HepG2 (cell line): ENCODE results near the gene NDUFB8. TPM values are rescaled to one million over a fixed set of nuclear protein-coding genes. Genes with fewer than 3 reads are reported as not detected.

ENCODE experiments used
- FOXA1 ChIP-seq, 2 experiments: fragments of 450-650 bp in 1 of 2; sonication (generic) in 1 of 2; formaldehyde crosslinking in 1 of 2; IDR thresholded peaks; 2 replicates each; pipeline versions ENCODE4 v1.4.0 to v1.6.1; 2016 to 2020; ENCODE audit warnings: missing genetic modification reagents in 1 of 2
- HOXA5 ChIP-seq: sonication (generic); formaldehyde crosslinking; IDR thresholded peaks from 2 replicates; pipeline ENCODE4 v1.4.0; 2020; ENCODE audit warnings: missing genetic modification reagents
- MYNN ChIP-seq: sonication (generic); formaldehyde crosslinking; IDR thresholded peaks from 2 replicates; pipeline ENCODE4 v1.4.0; 2020; ENCODE audit warnings: mild to moderate bottlenecking, low read depth, missing genetic modification reagents
- ZBTB25 ChIP-seq: IDR thresholded peaks from 2 replicates; pipeline ENCODE4 v1.6.1; 2018; ENCODE audit warnings: missing genetic modification reagents
- ZBTB37 ChIP-seq: sonication (generic); formaldehyde crosslinking; IDR thresholded peaks from 2 replicates; pipeline ENCODE4 v1.4.0; 2020; ENCODE audit warnings: mild to moderate bottlenecking, missing genetic modification reagents
- ZNF276 ChIP-seq: sonication (generic); formaldehyde crosslinking; IDR thresholded peaks from 2 replicates; pipeline ENCODE4 v1.4.0; 2020; ENCODE audit warnings: mild to moderate bottlenecking, low read depth, missing genetic modification reagents
- ZNF33A ChIP-seq: sonication (generic); formaldehyde crosslinking; IDR thresholded peaks from 2 replicates; pipeline ENCODE4 v1.5.1; 2020; ENCODE audit warnings: missing genetic modification reagents, mild to moderate bottlenecking, moderate library complexity, borderline replicate concordance
- ZXDC ChIP-seq: sonication (generic); formaldehyde crosslinking; IDR thresholded peaks from 2 replicates; pipeline ENCODE4 v1.5.0; 2020; ENCODE audit warnings: mild to moderate bottlenecking, missing genetic modification reagents
- polyA plus RNA-seq, 8 experiments: library from polyadenylated mRNA; depleted of rRNA in 3 of 8; stranded (reverse) in 7 of 8; unstranded in 1 of 8; fragments of >200 nt; fragmentation: Illumina TruSeq in 4 of 8; extraction: Trizol in 4 of 8; gene quantifications; 2 replicates each; pipeline versions ENCODE4 v1.2.1 to v1.2.3, GENCODE V29; 2011 to 2016; ENCODE audit warnings: low read depth in 4 of 8, missing spikeins in 1 of 8, mixed read lengths in 1 of 8; ENCODE audit not compliant: insufficient read depth in 1 of 8
- total RNA-seq, 5 experiments: library from RNA; depleted of rRNA; stranded (reverse); fragments of >200 nt; fragmentation: Illumina TruSeq; extraction: Trizol; gene quantifications; 2 replicates each; pipeline ENCODE4 v1.2.3, GENCODE V29; 2016; ENCODE audit warnings: low read depth in 1 of 5

The NDUFB8 gene
- total and polyA plus RNA-seq, 2 of the 13 experiments (the other 11 are each of a cell fraction or from before 2014, with no cell fraction given), result 210 to 216 TPM

GRCh38 chr10:100485801-100486495 lies 43.7 kb downstream of the NDUFB8 start (continued):
- TF ChIP-seq ZXDC (CRISPR knock-in tag) (no peak), ZNF33A (CRISPR knock-in tag) (no peak), ZBTB25 (no peak), FOXA1 (IDR thresholded peaks at IDR 0.05) (no peak), FOXA1 (CRISPR knock-in tag; IDR thresholded peaks at IDR 0.05) (no peak), ZNF276 (CRISPR knock-in tag) (no peak), HOXA5 (CRISPR knock-in tag) (no peak), MYNN (CRISPR knock-in tag) (no peak), ZBTB37 (CRISPR knock-in tag) (no peak)
